ENCODE results near the gene WDFY3.

Gene WDFY3

DNA sequence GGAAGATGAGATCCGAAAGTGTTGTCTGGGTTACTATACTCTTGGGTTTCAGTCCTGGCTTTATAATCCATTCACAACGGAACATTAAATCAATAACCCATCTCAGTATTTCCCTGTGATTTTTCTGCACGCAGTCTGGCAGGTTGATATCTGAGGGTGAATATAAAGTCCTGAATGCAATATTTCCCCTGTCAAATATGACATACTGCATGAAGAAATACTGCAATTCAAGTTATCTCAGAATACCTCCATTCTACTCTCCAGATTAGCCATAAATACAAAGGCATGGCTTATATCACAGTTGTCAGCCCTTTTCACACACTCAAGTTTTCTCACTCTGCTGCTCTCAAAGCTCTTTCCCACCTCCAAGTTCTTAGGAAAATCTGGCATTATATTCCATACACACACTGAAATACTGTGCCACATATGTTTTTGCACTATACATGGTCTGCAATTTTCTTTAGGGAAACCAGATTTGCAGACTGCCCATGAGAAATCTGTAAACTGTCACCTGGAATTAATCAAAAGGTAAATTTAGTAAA is 64.7 kb downstream of the WDFY3 start:
- DNase-seq (ENCODE audit: low read depth) = no peak
- H3K4me3 ChIP-seq (ENCODE audit: low read depth, low read length) = no peak overlapping the region
- TF ChIP-seq CTCF (conservative IDR thresholded peaks at IDR 0.05; ENCODE audit: low read depth, low read length) = no peak

GRCh38 chr4:84901173-84901572 is 65.3 kb downstream of the WDFY3 start:
- H3K4me3 ChIP-seq (ENCODE audit: low read depth, low read length) = no peak overlapping the region
- no peak for TF ChIP-seq CTCF (conservative IDR thresholded peaks at IDR 0.05; ENCODE audit: low read depth, low read length)
- DNase-seq (ENCODE audit: low read depth) = no peak

DNA sequence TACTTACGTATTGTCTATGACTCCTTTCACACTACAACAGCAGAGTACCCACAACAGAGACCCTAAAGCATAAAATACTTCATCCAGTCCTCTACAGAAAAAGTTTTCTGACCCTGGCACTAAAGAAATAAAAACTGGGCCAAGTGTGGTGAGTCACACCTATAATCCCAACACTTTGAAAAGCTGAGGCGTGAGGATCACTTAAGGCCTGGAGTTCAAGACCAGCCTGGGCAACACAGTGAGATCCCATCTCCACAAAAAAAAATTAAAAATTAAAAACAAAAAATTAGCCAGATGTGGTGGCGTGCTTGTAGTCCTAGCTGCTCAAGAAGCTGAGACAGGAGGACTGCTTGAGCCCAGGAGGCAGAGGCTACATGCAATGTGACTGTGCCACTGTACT is 66.9 kb downstream of the WDFY3 start:
- no peak for TF ChIP-seq CTCF (conservative IDR thresholded peaks at IDR 0.05; ENCODE audit: low read depth, low read length)
- no peak overlapping the region for H3K4me3 ChIP-seq (ENCODE audit: low read depth, low read length)
- DNase-seq (ENCODE audit: low read depth) = no peak

- no peak for DNase-seq (ENCODE audit: low read depth)
- H3K4me3 ChIP-seq (ENCODE audit: low read depth, low read length) = no peak overlapping the region
- no peak for TF ChIP-seq CTCF (conservative IDR thresholded peaks at IDR 0.05; ENCODE audit: low read depth, low read length)
Measured at GRCh38 chr4:84897516-84897915, 69.0 kb downstream of the WDFY3 start.

- no peak for DNase-seq (ENCODE audit: low read depth)
- TF ChIP-seq CTCF (conservative IDR thresholded peaks at IDR 0.05; ENCODE audit: low read depth, low read length) = no peak
Measured at GRCh38 chr4:84895283-84895682, 71.2 kb downstream of the WDFY3 start.

DNA sequence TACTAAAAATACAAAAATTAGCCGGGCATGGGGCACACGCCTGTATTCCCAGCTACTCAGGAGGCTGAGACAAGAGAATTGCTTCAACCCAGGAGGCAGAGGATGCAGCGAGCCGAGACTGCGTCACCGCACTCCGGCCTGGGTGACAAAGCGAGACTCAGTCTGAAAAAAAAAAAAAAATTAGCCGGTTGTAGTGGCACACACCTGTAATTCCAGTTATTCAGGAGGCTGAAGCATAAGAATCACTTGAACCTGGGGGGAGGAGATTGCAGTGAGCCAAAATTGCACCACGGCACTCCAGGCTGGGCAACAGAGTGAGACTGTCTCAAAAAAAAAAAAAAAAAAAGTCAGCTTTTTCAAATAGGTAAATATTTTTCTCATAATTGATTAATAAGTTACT is 71.9 kb downstream of the WDFY3 start:
- no peak for TF ChIP-seq CTCF (conservative IDR thresholded peaks at IDR 0.05; ENCODE audit: low read depth, low read length)
- DNase-seq (ENCODE audit: low read depth) = no peak
- H3K4me3 ChIP-seq (ENCODE audit: low read depth, low read length) = no peak overlapping the region

More at GRCh38 chr4:84895283-84895682, 71.2 kb downstream of the WDFY3 start:
- no peak overlapping the region for H3K4me3 ChIP-seq (ENCODE audit: low read depth, low read length)

DNA sequence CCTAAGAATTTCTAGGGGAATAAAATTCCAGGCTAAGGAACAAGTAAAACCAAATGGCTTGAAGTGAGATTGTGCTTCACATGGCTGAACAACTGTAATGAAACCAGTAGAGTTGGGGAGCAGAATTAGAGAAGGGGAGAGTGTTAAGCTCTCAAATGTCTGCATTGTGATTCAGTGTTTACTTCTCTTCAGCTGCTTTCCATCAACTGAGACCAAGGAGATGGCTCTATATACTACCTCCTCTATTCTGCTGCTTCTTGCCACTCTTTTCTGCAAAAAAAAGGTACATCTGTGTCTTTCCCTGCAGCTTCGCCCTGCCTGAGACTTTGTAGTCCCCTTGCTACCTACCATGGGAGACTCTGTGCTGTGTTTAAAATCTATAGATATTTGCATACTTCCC is 73.5 kb downstream of the WDFY3 start:
- no peak overlapping the region for H3K4me3 ChIP-seq (ENCODE audit: low read depth, low read length)
- DNase-seq (ENCODE audit: low read depth) = no peak
- TF ChIP-seq CTCF (conservative IDR thresholded peaks at IDR 0.05; ENCODE audit: low read depth, low read length) = no peak

Data from choroid plexus epithelial cell (primary cell).